HG03460 (cell line): Measurements from ENCODE around the gene GAS7.
"Not testable (repeated sequence)": the region's sequence is repeated elsewhere in the genome, so short reads cannot be mapped to it uniquely, and the experiment has no call there.

Experiments
- ATAC-seq: cut with Tn5 transposase; IDR thresholded peaks from one replicate; pipeline ENCODE4 v1.9.1; 2021; ENCODE audit not compliant: unreplicated experiment

Gene GAS7

GRCh38 chr17:9922012-9922848, 276.2 kb downstream of the GAS7 start:
- no peak for ATAC-seq

- ATAC-seq: not testable (repeated sequence)
Observed at GRCh38 chr17:9921216-9921615, 277.2 kb downstream of the GAS7 start.

- no peak for ATAC-seq
Observed at GRCh38 chr17:9918804-9919352, 279.5 kb downstream of the GAS7 start.

- no peak for ATAC-seq
Observed at GRCh38 chr17:9918352-9918751, 280.1 kb downstream of the GAS7 start.

- no peak for ATAC-seq
Observed at GRCh38 chr17:9917801-9918200, 280.6 kb downstream of the GAS7 start.

GRCh38 chr17:9917131-9917530, 281.3 kb downstream of the GAS7 start:
- ATAC-seq: no peak

- ATAC-seq: no peak
Observed at GRCh38 chr17:9916108-9916507, 282.3 kb downstream of the GAS7 start.

- no peak for ATAC-seq
Observed at GRCh38 chr17:9913476-9913875, 284.9 kb downstream of the GAS7 start.

- no peak for ATAC-seq
Observed at GRCh38 chr17:9912121-9913099, 286.0 kb downstream of the GAS7 start.

- no peak for ATAC-seq
Observed at GRCh38 chr17:9911089-9911488, 287.3 kb downstream of the GAS7 start.

GRCh38 chr17:9908649-9909042, 289.8 kb downstream of the GAS7 start:
- ATAC-seq: no peak

- ATAC-seq: no peak
Observed at GRCh38 chr17:9907883-9908648, 290.3 kb downstream of the GAS7 start.

- no peak for ATAC-seq
Observed at GRCh38 chr17:9907131-9907530, 291.3 kb downstream of the GAS7 start.

GRCh38 chr17:9906616-9907015, 291.8 kb downstream of the GAS7 start:
- no peak for ATAC-seq

GRCh38 chr17:9905902-9906301, 292.5 kb downstream of the GAS7 start:
- no peak for ATAC-seq

- no peak for ATAC-seq
Observed at GRCh38 chr17:9905078-9905415, 293.4 kb downstream of the GAS7 start, which contains the start of gene RCVRN. Gene RCVRN (minus strand): TSS chr17:9905271. CDS start chr17:9905180, 91 bp downstream.

GRCh38 chr17:9904277-9905077, 293.9 kb downstream of the GAS7 start:
- ATAC-seq: no peak

- ATAC-seq: no peak
Observed at GRCh38 chr17:9902120-9902519, 296.3 kb downstream of the GAS7 start.

- ATAC-seq: no peak
Observed at GRCh38 chr17:9900784-9901183, 297.6 kb downstream of the GAS7 start.

GRCh38 chr17:9900044-9900594, 298.3 kb downstream of the GAS7 start:
- no peak for ATAC-seq
